CD4-positive, alpha-beta T cell (primary cell): Measurements from ENCODE around the gene AGFG2. TPM values are rescaled to one million over a fixed set of nuclear protein-coding genes. Genes with fewer than 3 reads are reported as not detected.

ENCODE experiments used
- ATAC-seq: fragments of 200-7000 bp; cut with Tn5 transposase; one replicate; pipeline ENCODE4 v1.10.0; 2022; ENCODE audit warnings: mild to moderate bottlenecking; ENCODE audit not compliant: poor library complexity
- CTCF ChIA-PET: fragments of 350-600 bp; sonication (Branson Sonifier 250); formaldehyde crosslinking; loops from one replicate; lab custom pipeline; 2021; ENCODE audit warnings: antibody characterized with exemption, inconsistent platforms; lab: Charles Lee
- POLR2A ChIA-PET: fragments of 350-600 bp; sonication (Branson Sonifier 250); formaldehyde crosslinking; loops from one replicate; lab custom pipeline; 2021; ENCODE audit warnings: antibody characterized with exemption, inconsistent platforms; lab: Charles Lee
- DNase-seq, 14 experiments: peaks; one replicate each; pipeline ENCODE4 v3.0.0-alpha.2; 2013 to 2020; ENCODE audit warnings: mixed read lengths in 2 of 14
- H3K27ac ChIP-seq, 2 donors: one replicate each; pipeline versions ENCODE4 v1.5.1 to v1.7.0; 2013; ENCODE audit warnings: low read length in 2 of 2, low read depth in 1 of 2, mild to moderate bottlenecking in 1 of 2
- H3K27me3 ChIP-seq, 2 experiments: 1 replicate in 1 of 2; 2 replicates in 1 of 2; pipeline versions ENCODE4 v1.6.1 to v1.7.0; 2013; ENCODE audit warnings: low read length in 2 of 2, control low read depth in 1 of 2, mild to moderate bottlenecking in 1 of 2, moderate library complexity in 1 of 2; ENCODE audit not compliant: insufficient read depth in 2 of 2, control insufficient read depth in 1 of 2
- H3K36me3 ChIP-seq: one replicate; pipeline ENCODE4 v1.6.1; 2013; ENCODE audit warnings: low read length, control low read depth; ENCODE audit not compliant: insufficient read depth
- H3K4me1 ChIP-seq: one replicate; pipeline ENCODE4 v1.6.1; 2013; ENCODE audit warnings: low read length, control low read depth; ENCODE audit not compliant: insufficient read depth
- H3K4me3 ChIP-seq: one replicate; pipeline ENCODE4 v1.5.1; 2013; ENCODE audit warnings: mild to moderate bottlenecking, low read length, moderate library complexity
- H3K9me3 ChIP-seq, 2 experiments: 1 replicate in 1 of 2; 2 replicates in 1 of 2; pipeline versions ENCODE4 v1.6.1 to v1.7.0; 2013; ENCODE audit warnings: low read length in 2 of 2, mild to moderate bottlenecking in 2 of 2, control low read depth in 1 of 2, moderate library complexity in 1 of 2; ENCODE audit not compliant: control insufficient read depth in 1 of 2, insufficient read depth in 1 of 2
- H3K27ac Mint-ChIP-seq: one replicate; pipeline ENCODE4 v1.8.0; 2020; ENCODE audit warnings: mixed read lengths
- H3K27me3 Mint-ChIP-seq: one replicate; pipeline ENCODE4 v1.8.0; 2021; ENCODE audit warnings: mixed read lengths
- H3K36me3 Mint-ChIP-seq: one replicate; pipeline ENCODE4 v1.8.0; 2021; ENCODE audit warnings: low read depth, mixed read lengths
- H3K4me1 Mint-ChIP-seq: one replicate; pipeline ENCODE4 v1.8.0; 2021; ENCODE audit warnings: low read depth, mixed read lengths
- H3K4me3 Mint-ChIP-seq: one replicate; pipeline ENCODE4 v1.8.0; 2020; ENCODE audit warnings: mild to moderate bottlenecking, mixed read lengths
- H3K9me3 Mint-ChIP-seq: one replicate; pipeline ENCODE4 v1.8.0; 2020; ENCODE audit warnings: mixed read lengths
- intact Hi-C, 2 experiments: fragments of 100-400 bp; cut with DNase I in 1 of 2; cut with micrococcal nuclease in 1 of 2; formaldehyde crosslinking; loops; one replicate each; pipeline versions ENCODE4 v1.15.1 to v1.9.0; 2023 to 2025; cut with DNase I, micrococcal nuclease
- total RNA-seq, 174 experiments: library from RNA in 2 of 174; stranded (reverse) in 2 of 174; gene quantifications; one replicate each; pipeline ENCODE4 v1.2.3 and lab custom pipeline; 2021 to 2026
- TF ChIP-seq, protein P1 (sequence below): fragments of 200-600 bp; IDR thresholded peaks from one replicate; pipeline ENCODE4 v1.8.0; 2022; ENCODE audit warnings: antibody characterized with exemption, mild to moderate bottlenecking

The AGFG2 gene
- total RNA-seq, 2 experiments from 2014 or later: 6.6 to 9.9 TPM

- H3K9me3 ChIP-seq: no peaks in the 10 kb centered on the region
- H3K4me1 Mint-ChIP-seq: peaks cover 35% of the 10 kb centered on the region
- ChIA-PET CTCF (no interaction called here), POLR2A (interaction anchor here (0.7 to 0.9 kb wide), 2 partner anchors 25 to 36 kb away, joined by 4 read pairs; partner anchors contain the start of gene AGFG2)
- H3K27ac ChIP-seq: no peak overlapping the region
- no peaks in the 10 kb centered on the region for H3K27me3 Mint-ChIP-seq
- H3K4me3 Mint-ChIP-seq: no peak overlapping the region
- intact Hi-C loops: no loop called here
- no peak for ATAC-seq
- TF ChIP-seq, protein P1, sequence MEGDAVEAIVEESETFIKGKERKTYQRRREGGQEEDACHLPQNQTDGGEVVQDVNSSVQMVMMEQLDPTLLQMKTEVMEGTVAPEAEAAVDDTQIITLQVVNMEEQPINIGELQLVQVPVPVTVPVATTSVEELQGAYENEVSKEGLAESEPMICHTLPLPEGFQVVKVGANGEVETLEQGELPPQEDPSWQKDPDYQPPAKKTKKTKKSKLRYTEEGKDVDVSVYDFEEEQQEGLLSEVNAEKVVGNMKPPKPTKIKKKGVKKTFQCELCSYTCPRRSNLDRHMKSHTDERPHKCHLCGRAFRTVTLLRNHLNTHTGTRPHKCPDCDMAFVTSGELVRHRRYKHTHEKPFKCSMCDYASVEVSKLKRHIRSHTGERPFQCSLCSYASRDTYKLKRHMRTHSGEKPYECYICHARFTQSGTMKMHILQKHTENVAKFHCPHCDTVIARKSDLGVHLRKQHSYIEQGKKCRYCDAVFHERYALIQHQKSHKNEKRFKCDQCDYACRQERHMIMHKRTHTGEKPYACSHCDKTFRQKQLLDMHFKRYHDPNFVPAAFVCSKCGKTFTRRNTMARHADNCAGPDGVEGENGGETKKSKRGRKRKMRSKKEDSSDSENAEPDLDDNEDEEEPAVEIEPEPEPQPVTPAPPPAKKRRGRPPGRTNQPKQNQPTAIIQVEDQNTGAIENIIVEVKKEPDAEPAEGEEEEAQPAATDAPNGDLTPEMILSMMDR: no peak
- H3K27ac Mint-ChIP-seq: no peak overlapping the region
- no peaks in the 10 kb centered on the region for H3K27me3 ChIP-seq
- no peaks in the 10 kb centered on the region for H3K36me3 Mint-ChIP-seq
- DNase-seq: no peak
- peaks cover 29% of the 10 kb centered on the region for H3K4me1 ChIP-seq
- no peak overlapping the region for H3K4me3 ChIP-seq
- H3K36me3 ChIP-seq: no peaks in the 10 kb centered on the region
- H3K9me3 Mint-ChIP-seq: no peaks in the 10 kb centered on the region
These were observed 25.7 kb upstream of the AGFG2 start for GRCh38 chr7:100513212-100513810.

DNA sequence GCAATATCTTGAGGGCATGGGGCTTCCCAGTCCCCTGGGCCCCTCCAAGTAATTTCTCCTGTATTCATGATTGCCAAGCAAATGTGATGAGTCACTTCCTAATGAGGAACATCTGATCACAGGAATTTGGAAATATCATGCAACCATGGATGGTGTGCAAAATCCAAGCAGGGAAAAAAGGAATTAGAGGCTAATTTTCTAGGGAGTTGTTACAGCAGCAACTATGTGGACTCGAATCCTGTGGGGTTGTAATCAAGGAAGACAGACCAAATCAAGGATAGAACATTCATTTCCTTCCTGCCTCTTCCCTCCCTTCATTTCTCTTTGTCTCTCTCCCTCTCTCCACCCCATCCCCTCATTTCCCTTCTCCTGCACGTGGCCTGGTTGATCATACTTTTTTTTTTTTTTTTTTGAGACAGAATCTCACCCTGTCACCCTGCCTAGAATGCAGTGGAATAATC, 23.9 kb upstream of the AGFG2 start:
- ATAC-seq (no peak), DNase-seq (no peak)
- Mint-ChIP-seq H3K4me3 (no peak overlapping the region), H3K4me1 (peaks cover 35% of the 10 kb centered on the region), H3K27ac (peak overlapping the region; percentile 76), H3K36me3 (no peaks in the 10 kb centered on the region), H3K9me3 (no peaks in the 10 kb centered on the region), H3K27me3 (no peaks in the 10 kb centered on the region)
- Histone ChIP-seq H3K4me3 (no peak overlapping the region), H3K9me3 (no peaks in the 10 kb centered on the region), H3K27me3 (no peaks in the 10 kb centered on the region), H3K27ac (no peak overlapping the region), H3K36me3 (no peaks in the 10 kb centered on the region), H3K4me1 (peaks cover 29% of the 10 kb centered on the region)
- POLR2A ChIA-PET: interaction anchor here (1.1 to 2.1 kb wide), 3 partner anchors 36 to 86 kb away, joined by 3 to 10 read pairs (median 9); partner anchors contain the start of genes FBXO24, LRCH4, MEPCE and TSC22D4
- CTCF ChIA-PET: interaction anchor here (1.9 kb wide), 1 partner anchor 44 kb away, joined by 11 read pairs; no protein-coding TSS in a partner anchor
- intact Hi-C loops: no loop called here
- TF ChIP-seq, protein P1: no peak

DNA sequence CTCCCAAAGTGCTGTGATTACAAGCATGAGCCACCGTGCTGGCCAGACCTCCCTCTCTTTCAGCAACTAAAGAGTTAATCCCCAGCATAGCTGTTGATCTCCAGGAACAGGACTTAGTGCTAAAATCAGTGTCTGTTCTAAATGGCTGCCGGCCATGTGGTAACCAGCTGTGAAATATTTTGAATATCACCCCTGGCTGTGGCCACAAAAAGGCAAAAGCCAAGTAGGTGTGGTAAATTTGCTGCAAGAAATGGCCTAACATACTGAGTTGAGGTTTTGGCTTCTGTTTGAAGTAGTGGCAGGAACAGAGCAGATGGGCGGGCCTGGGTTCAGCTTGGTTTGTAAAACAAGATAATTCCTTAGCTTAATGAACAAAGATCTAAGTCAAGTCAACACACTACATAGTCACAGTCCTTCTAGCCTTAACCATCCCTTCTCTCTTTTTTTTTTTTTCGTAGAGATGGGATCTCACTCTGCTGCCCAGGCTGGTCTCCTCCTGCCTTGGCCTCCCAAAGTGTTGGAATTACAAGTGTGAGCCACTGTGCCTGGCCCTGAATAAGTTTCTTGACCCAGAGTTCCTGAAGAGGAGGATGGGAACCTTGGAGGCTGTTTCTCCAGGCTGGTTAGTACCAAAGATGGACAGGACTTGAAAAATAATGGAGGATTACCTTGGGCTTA, 22.7 kb upstream of the AGFG2 start:
- peak in 13 of 14 experiments; percentile 23 to 90 (median 48) for DNase-seq
- peaks cover 29% of the 10 kb centered on the region for H3K4me1 ChIP-seq
- ChIA-PET POLR2A (interaction anchor here (0.6 to 2.1 kb wide), 12 partner anchors 9 to 96 kb away, joined by 3 to 18 read pairs (median 5); partner anchors contain the start of genes AGFG2, FBXO24, LRCH4 and MEPCE), CTCF (interaction anchor here (1.9 kb wide), 1 partner anchor 43 kb away, joined by 11 read pairs; no protein-coding TSS in a partner anchor)
- TF ChIP-seq, protein P1: no peak
- peaks cover 38% of the 10 kb centered on the region for H3K4me1 Mint-ChIP-seq
- H3K27ac Mint-ChIP-seq: peak overlapping the region; percentile 76
- no peaks in the 10 kb centered on the region for H3K36me3 ChIP-seq
- H3K36me3 Mint-ChIP-seq: no peaks in the 10 kb centered on the region
- no peaks in the 10 kb centered on the region for H3K27me3 Mint-ChIP-seq
- ATAC-seq: peak; percentile 91
- peak overlapping the region; percentile 1 for H3K4me3 ChIP-seq
- peak overlapping the region; percentile 69 for H3K4me3 Mint-ChIP-seq
- H3K9me3 ChIP-seq: no peaks in the 10 kb centered on the region
- H3K9me3 Mint-ChIP-seq: no peaks in the 10 kb centered on the region
- intact Hi-C loops: no loop called here
- peak overlapping the region in 1 of 2 donors; percentile 18 for H3K27ac ChIP-seq
- H3K27me3 ChIP-seq: no peaks in the 10 kb centered on the region
